Activated CD8-positive, alpha-beta memory T cell treated with anti-CD3 and anti-CD28 coated beads, Interleukin-2, amount 50 U/mL, for 1 hour (primary cell): ENCODE measurements around the gene PTPRN2.

ENCODE experiments used
- DNase-seq: peaks from one replicate; pipeline ENCODE4 v3.0.0-alpha.2; 2020; ENCODE audit errors: extremely low read depth

Gene PTPRN2

GRCh38 chr7:157612009-157612663, 975.5 kb downstream of the PTPRN2 start:
- no peak for DNase-seq

- no peak for DNase-seq
These were observed 976.3 kb downstream of the PTPRN2 start for GRCh38 chr7:157611341-157611740.

- no peak for DNase-seq
These were observed 976.8 kb downstream of the PTPRN2 start for GRCh38 chr7:157610671-157611295.

GRCh38 chr7:157609932-157610640, 977.5 kb downstream of the PTPRN2 start:
- DNase-seq, result no peak

GRCh38 chr7:157609516-157609915, 978.1 kb downstream of the PTPRN2 start:
- DNase-seq, result no peak

- DNase-seq, result no peak
These were observed 980.4 kb downstream of the PTPRN2 start for GRCh38 chr7:157607218-157607617.

GRCh38 chr7:157606140-157606539, 981.5 kb downstream of the PTPRN2 start:
- no peak for DNase-seq

GRCh38 chr7:157605638-157606037, 982.0 kb downstream of the PTPRN2 start:
- no peak for DNase-seq

- DNase-seq, result no peak
These were observed 982.8 kb downstream of the PTPRN2 start for GRCh38 chr7:157604661-157605381.

- no peak for DNase-seq
These were observed 983.9 kb downstream of the PTPRN2 start for GRCh38 chr7:157603716-157604115.

- no peak for DNase-seq
These were observed 984.6 kb downstream of the PTPRN2 start for GRCh38 chr7:157603005-157603404.

GRCh38 chr7:157602581-157602980, 985.0 kb downstream of the PTPRN2 start:
- no peak for DNase-seq

- DNase-seq, result no peak
These were observed 985.5 kb downstream of the PTPRN2 start for GRCh38 chr7:157602156-157602555.

GRCh38 chr7:157601530-157601929, 986.1 kb downstream of the PTPRN2 start:
- no peak for DNase-seq

GRCh38 chr7:157599491-157599890, 988.1 kb downstream of the PTPRN2 start:
- no peak for DNase-seq

GRCh38 chr7:157597562-157597961, 990.1 kb downstream of the PTPRN2 start:
- no peak for DNase-seq

GRCh38 chr7:157596881-157597280, 990.7 kb downstream of the PTPRN2 start:
- no peak for DNase-seq

GRCh38 chr7:157596471-157596870, 991.2 kb downstream of the PTPRN2 start:
- DNase-seq, result no peak

GRCh38 chr7:157596026-157596425, 991.6 kb downstream of the PTPRN2 start:
- DNase-seq, result no peak

GRCh38 chr7:157595086-157595855, 992.4 kb downstream of the PTPRN2 start:
- DNase-seq, result no peak

- no peak for DNase-seq
These were observed 993.3 kb downstream of the PTPRN2 start for GRCh38 chr7:157594306-157594705.

- no peak for DNase-seq
These were observed 994.1 kb downstream of the PTPRN2 start for GRCh38 chr7:157593541-157593940.
